Sigmoid colon (tissue), 7 donors: ENCODE measurements around the gene PMAIP1. TPM values are rescaled to one million over a fixed set of nuclear protein-coding genes. Genes with fewer than 3 reads are reported as not detected.
A peak's percentile ranks its signal among the peaks of the same experiment; 100 is the strongest.

Experiments used
- DNase-seq: peaks from one replicate; pipeline ENCODE4 v3.0.0-alpha.2; 2019
- H3K27ac ChIP-seq, 4 donors: fragments of 200-600 bp; sonication (generic); one replicate each; pipeline ENCODE4 v1.5.1; 2016 to 2019; ENCODE audit warnings: mild to moderate bottlenecking in 1 of 4
- H3K27me3 ChIP-seq, 3 donors: fragments of 200-600 bp; sonication (generic); one replicate each; pipeline ENCODE4 v1.5.1; 2019; ENCODE audit warnings: mild to moderate bottlenecking in 1 of 3
- H3K36me3 ChIP-seq, 4 donors: fragments of 200-600 bp; sonication (generic); one replicate each; pipeline ENCODE4 v1.5.1; 2016 to 2019
- H3K4me1 ChIP-seq, 4 donors: fragments of 200-600 bp; sonication (generic); one replicate each; pipeline ENCODE4 v1.5.1; 2017 to 2019
- H3K4me3 ChIP-seq, 4 donors: fragments of 200-600 bp; sonication (generic); one replicate each; pipeline ENCODE4 v1.5.1; 2017 to 2019; ENCODE audit warnings: mild to moderate bottlenecking in 2 of 4, moderate library complexity in 1 of 4
- H3K9me3 ChIP-seq, 4 donors: fragments of 200-600 bp in 3 of 4; sonication (generic) in 3 of 4; one replicate each; pipeline versions ENCODE4 v1.5.1 to v1.6.1; 2013 to 2019
- EP300 ChIP-seq, 4 donors: sonication (generic); formaldehyde crosslinking; IDR thresholded peaks; one replicate each; pipeline ENCODE4 v1.6.1; 2017; ENCODE audit warnings: antibody characterized with exemption in 4 of 4
- POLR2A ChIP-seq, 2 donors: fragments of 450-650 bp; IDR thresholded peaks; one replicate each; pipeline ENCODE4 v1.6.1; 2016; ENCODE audit warnings: antibody characterized with exemption in 2 of 2, mild to moderate bottlenecking in 2 of 2, moderate library complexity in 2 of 2
- POLR2AphosphoS5 ChIP-seq, 4 donors: sonication (generic); formaldehyde crosslinking; IDR thresholded peaks; one replicate each; pipeline ENCODE4 v1.6.1; 2017; ENCODE audit warnings: antibody characterized with exemption in 4 of 4
- WGBS, 2 donors: extraction: QIAGEN DNeasy Blood & Tissue Kit; methylation state at CpG; one replicate each; pipeline ENCODE4 v1.1.7; 2013; 5-methylcytosine and 5-hydroxymethylcytosine counted together
- intact Hi-C: fragments of 100-400 bp; cut with DNase I; formaldehyde crosslinking; loops from one replicate; pipeline ENCODE4 v1.15.1; 2023
- polyA plus RNA-seq, 3 donors: library from polyadenylated mRNA; stranded (reverse); fragments of 200-250 nt; gene quantifications; one replicate each; pipeline ENCODE4 v1.2.3, GENCODE V29; 2013
- total RNA-seq, 4 donors: library from RNA; depleted of rRNA; stranded (reverse); fragments of >200 nt; gene quantifications; one replicate each; pipeline ENCODE4 v1.1.0, GENCODE V29; 2016
- TF ChIP-seq, protein P1 (sequence below), 4 experiments: fragments of 450-650 bp in 3 of 4; fragments of 200-600 bp in 1 of 4; IDR thresholded peaks; one replicate each; pipeline ENCODE4 v1.5.1; 2016 to 2019; ENCODE audit warnings: antibody characterized with exemption in 4 of 4, mild to moderate bottlenecking in 3 of 4, moderate library complexity in 2 of 4
- donor health status: healthy with polysubstance abuse.
- donor health status: Bipolar disorder and iron deficiency.
- donor health status: healthy.

PMAIP1 gene
- total and polyA plus RNA-seq, 7 donors, result 0.99 to 9.5 (median 4.4) TPM; not detected in 1

- H3K4me3 ChIP-seq, result no peak overlapping the region
- no peaks in the 10 kb centered on the region for H3K36me3 ChIP-seq
- intact Hi-C loops, result no loop called here
- no peak for DNase-seq
- 87 to 91% methylated on average over 6 of the region's 6 CpGs for WGBS, 2 donors
- H3K4me1 ChIP-seq, result peaks cover 0 to 7% (median 0%) of the 10 kb centered on the region in 4 donors
- H3K27me3 ChIP-seq, result peaks cover 0 to 12% (median 3%) of the 10 kb centered on the region in 3 donors
- H3K27ac ChIP-seq, result no peak overlapping the region
- H3K9me3 ChIP-seq, result no peaks in the 10 kb centered on the region
- no peak for TF ChIP-seq POLR2AphosphoS5 (IDR thresholded peaks at IDR 0.05)
- TF ChIP-seq, protein P1, sequence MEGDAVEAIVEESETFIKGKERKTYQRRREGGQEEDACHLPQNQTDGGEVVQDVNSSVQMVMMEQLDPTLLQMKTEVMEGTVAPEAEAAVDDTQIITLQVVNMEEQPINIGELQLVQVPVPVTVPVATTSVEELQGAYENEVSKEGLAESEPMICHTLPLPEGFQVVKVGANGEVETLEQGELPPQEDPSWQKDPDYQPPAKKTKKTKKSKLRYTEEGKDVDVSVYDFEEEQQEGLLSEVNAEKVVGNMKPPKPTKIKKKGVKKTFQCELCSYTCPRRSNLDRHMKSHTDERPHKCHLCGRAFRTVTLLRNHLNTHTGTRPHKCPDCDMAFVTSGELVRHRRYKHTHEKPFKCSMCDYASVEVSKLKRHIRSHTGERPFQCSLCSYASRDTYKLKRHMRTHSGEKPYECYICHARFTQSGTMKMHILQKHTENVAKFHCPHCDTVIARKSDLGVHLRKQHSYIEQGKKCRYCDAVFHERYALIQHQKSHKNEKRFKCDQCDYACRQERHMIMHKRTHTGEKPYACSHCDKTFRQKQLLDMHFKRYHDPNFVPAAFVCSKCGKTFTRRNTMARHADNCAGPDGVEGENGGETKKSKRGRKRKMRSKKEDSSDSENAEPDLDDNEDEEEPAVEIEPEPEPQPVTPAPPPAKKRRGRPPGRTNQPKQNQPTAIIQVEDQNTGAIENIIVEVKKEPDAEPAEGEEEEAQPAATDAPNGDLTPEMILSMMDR (IDR thresholded peaks at IDR 0.05), result no peak
- no peak for TF ChIP-seq POLR2A (IDR thresholded peaks at IDR 0.05)
- no peak for TF ChIP-seq EP300 (IDR thresholded peaks at IDR 0.05)
These were observed 5.8 kb upstream of the PMAIP1 start for GRCh38 chr18:59893971-59894370.

GRCh38 chr18:59897321-59897954 lies 2.4 kb upstream of the PMAIP1 start:
- Histone ChIP-seq H3K27me3 (peaks cover 0 to 45% (median 3%) of the 10 kb centered on the region in 3 donors), H3K9me3 (no peaks in the 10 kb centered on the region), H3K4me1 (peaks cover 0 to 21% (median 14%) of the 10 kb centered on the region in 4 donors), H3K36me3 (no peaks in the 10 kb centered on the region), H3K4me3 (no peak overlapping the region), H3K27ac (no peak overlapping the region)
- intact Hi-C loops, result no loop called here
- WGBS, 2 donors, result 83 to 94% methylated on average over 9 of the region's 9 CpGs
- DNase-seq, result no peak
- TF ChIP-seq, protein P1 (IDR thresholded peaks at IDR 0.05), result no peak
- TF ChIP-seq POLR2A (IDR thresholded peaks at IDR 0.05) (no peak), EP300 (IDR thresholded peaks at IDR 0.05) (no peak), POLR2AphosphoS5 (IDR thresholded peaks at IDR 0.05) (no peak)

- no peak for TF ChIP-seq EP300 (IDR thresholded peaks at IDR 0.05)
- no peak for TF ChIP-seq POLR2AphosphoS5 (IDR thresholded peaks at IDR 0.05)
- TF ChIP-seq POLR2A (IDR thresholded peaks at IDR 0.05), result no peak
- TF ChIP-seq, protein P1 (IDR thresholded peaks at IDR 0.05), result no peak
- Histone ChIP-seq H3K27ac (no peak overlapping the region), H3K4me3 (no peak overlapping the region), H3K4me1 (peaks cover 0 to 21% (median 14%) of the 10 kb centered on the region in 4 donors), H3K36me3 (no peaks in the 10 kb centered on the region), H3K9me3 (no peaks in the 10 kb centered on the region), H3K27me3 (peaks cover 0 to 50% (median 3%) of the 10 kb centered on the region in 3 donors)
- intact Hi-C loops, result no loop called here
- DNase-seq, result no peak
- WGBS, 2 donors, result 77 to 91% methylated on average over 4 of the region's 4 CpGs
These were observed 1.7 kb upstream of the PMAIP1 start for GRCh38 chr18:59898093-59898492.

DNA sequence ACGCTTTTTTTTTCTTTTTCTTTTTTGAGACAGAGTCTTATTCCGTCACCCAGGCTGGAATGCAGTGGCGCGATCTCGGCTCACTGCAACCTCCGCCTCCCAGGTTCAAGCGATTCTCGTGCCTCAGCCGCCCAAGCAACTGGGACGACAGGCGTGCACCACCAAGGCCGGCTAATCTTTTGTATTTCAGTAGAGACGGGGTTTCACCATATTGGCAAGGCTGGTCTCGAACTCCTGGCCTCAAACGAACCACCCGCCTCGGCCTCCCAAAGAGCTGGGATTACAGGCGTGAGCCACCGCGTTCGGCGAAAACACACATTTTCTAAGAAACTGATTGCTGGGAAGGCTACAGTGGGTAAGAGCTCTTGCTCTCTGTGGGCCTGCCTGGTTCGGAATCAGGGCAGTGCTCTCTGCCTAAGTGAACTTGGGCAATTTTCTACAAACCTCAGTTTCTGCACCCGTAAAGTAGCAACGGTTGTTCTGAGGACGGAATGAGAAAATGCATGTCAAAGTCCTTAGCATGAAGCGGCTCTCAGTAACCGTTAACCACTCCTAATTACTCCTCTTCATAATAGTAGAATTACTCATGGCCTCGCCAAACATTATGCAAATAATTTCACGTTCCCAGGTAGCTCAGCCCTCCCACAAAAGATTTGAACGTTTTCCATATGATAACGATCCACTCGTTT lies 1.0 kb upstream of the PMAIP1 start:
- TF ChIP-seq, protein P1 (IDR thresholded peaks at IDR 0.05), result no peak
- TF ChIP-seq POLR2AphosphoS5 (IDR thresholded peaks at IDR 0.05) (no peak), EP300 (IDR thresholded peaks at IDR 0.05) (no peak), POLR2A (IDR thresholded peaks at IDR 0.05) (no peak)
- H3K9me3 ChIP-seq, result no peaks in the 10 kb centered on the region
- no peak for DNase-seq

More for the DNA sequence above, 1.0 kb upstream of the PMAIP1 start:
- H3K27me3 ChIP-seq, result peaks cover 0 to 55% (median 3%) of the 10 kb centered on the region in 3 donors
- peak overlapping the region; percentile 32 to 63 (median 61) for H3K4me3 ChIP-seq
- H3K27ac ChIP-seq, result peak overlapping the region; percentile 77 to 83 (median 81)
- intact Hi-C loops, result no loop called here
- H3K4me1 ChIP-seq, result peaks cover 0 to 21% (median 14%) of the 10 kb centered on the region in 4 donors
- no peaks in the 10 kb centered on the region for H3K36me3 ChIP-seq
- WGBS, 2 donors, result 60 to 63% methylated on average over 33 of the region's 33 CpGs
